ENCODE data around the gene DUSP1.

The DUSP1 gene

DNA sequence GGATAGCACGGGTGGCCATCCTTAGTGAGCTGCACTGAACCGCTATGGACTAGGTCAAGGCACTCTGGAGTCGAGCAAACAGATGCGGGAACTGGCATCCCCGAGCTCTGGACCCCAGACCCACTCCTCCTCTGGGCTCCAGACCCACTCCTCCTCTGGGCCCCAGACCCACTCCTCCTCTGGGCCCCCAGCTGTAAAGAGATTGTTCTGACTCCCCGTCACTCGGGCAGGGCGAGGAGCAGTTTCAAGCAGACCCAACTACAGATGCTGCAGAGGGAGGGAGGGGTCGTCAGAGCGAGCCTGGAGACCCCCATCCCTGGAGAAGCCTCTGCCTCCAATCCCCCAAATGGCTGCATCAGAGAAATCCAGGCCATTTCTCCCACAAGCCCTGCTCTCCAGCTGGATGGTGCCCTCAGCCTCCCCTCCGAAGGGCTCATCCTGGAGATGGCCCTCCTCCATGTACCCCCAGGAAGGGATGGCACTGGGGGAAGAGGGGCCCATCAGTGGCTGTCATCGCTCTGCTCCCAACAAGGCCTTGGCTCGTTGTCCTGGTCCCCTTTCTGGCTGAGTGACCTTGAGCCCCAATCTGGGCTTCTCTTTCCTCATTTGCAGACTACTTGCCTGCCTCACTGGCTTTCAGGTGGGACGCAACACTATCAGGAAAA is 38.7 kb downstream of the DUSP1 start:
- no peak for DNase-seq
- H3K27me3 ChIP-seq (ENCODE audit: insufficient read depth, low read depth, severe bottlenecking), result no peaks in the 10 kb centered on the region
- H3K9me3 ChIP-seq (ENCODE audit: severe bottlenecking), result no peaks in the 10 kb centered on the region
- no peak overlapping the region for H3K4me3 ChIP-seq (ENCODE audit: low read depth, low read length)
- no peaks in the 10 kb centered on the region for H3K36me3 ChIP-seq
- no peak overlapping the region for H3K27ac ChIP-seq
- TF ChIP-seq, protein P1, sequence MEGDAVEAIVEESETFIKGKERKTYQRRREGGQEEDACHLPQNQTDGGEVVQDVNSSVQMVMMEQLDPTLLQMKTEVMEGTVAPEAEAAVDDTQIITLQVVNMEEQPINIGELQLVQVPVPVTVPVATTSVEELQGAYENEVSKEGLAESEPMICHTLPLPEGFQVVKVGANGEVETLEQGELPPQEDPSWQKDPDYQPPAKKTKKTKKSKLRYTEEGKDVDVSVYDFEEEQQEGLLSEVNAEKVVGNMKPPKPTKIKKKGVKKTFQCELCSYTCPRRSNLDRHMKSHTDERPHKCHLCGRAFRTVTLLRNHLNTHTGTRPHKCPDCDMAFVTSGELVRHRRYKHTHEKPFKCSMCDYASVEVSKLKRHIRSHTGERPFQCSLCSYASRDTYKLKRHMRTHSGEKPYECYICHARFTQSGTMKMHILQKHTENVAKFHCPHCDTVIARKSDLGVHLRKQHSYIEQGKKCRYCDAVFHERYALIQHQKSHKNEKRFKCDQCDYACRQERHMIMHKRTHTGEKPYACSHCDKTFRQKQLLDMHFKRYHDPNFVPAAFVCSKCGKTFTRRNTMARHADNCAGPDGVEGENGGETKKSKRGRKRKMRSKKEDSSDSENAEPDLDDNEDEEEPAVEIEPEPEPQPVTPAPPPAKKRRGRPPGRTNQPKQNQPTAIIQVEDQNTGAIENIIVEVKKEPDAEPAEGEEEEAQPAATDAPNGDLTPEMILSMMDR (IDR thresholded peaks at IDR 0.05; ENCODE audit: low read depth, low read length), result no peak

- Histone ChIP-seq H3K27ac (no peak overlapping the region), H3K9me3 (ENCODE audit: severe bottlenecking) (no peaks in the 10 kb centered on the region), H3K4me3 (ENCODE audit: low read depth, low read length) (no peak overlapping the region), H3K36me3 (no peaks in the 10 kb centered on the region), H3K27me3 (ENCODE audit: insufficient read depth, low read depth, severe bottlenecking) (no peaks in the 10 kb centered on the region)
- no peak for DNase-seq
- TF ChIP-seq, protein P1 (IDR thresholded peaks at IDR 0.05; ENCODE audit: low read depth, low read length), result no peak
Measured at GRCh38 chr5:172731680-172732074, 39.3 kb downstream of the DUSP1 start.

DNA sequence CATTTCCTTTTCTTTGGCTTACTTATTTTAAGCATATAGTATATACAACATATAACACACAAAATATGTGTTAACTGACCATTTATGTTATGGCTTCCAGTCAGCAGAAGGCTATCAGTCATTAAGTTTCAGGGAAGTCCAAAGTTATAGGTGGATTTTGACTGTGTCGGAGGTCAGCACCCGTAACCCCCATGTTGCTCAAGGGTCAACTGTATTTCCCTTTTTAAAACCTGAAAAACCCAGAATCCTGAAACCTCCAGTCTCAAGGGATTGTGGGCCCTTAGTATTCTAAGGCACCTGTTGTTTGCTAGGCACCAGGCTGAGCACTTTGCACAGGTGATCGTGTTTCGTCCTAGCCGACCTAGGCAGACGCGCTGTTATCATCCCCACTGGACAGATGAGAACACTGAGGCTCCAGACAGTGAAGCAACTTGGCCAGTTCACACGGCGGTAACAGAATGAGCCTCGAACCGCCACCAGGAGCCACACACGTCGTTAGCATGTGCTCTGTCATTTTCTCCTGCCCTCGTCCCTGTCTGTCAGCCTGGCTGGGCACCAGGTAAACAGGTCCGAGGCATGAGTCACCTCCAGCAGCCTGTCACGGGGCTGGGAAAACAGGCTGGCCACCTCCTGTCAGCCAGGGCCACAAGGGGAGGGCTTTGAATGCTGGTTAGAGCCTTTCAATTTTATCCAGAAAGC is 39.9 kb downstream of the DUSP1 start:
- TF ChIP-seq, protein P1 (IDR thresholded peaks at IDR 0.05; ENCODE audit: low read depth, low read length), result no peak
- no peak for DNase-seq
- H3K27me3 ChIP-seq (ENCODE audit: insufficient read depth, low read depth, severe bottlenecking), result no peaks in the 10 kb centered on the region

GRCh38 chr5:172730222-172730621 is 40.8 kb downstream of the DUSP1 start:
- no peaks in the 10 kb centered on the region for H3K27me3 ChIP-seq (ENCODE audit: insufficient read depth, low read depth, severe bottlenecking)
- H3K36me3 ChIP-seq, result no peaks in the 10 kb centered on the region
- H3K4me3 ChIP-seq (ENCODE audit: low read depth, low read length), result no peak overlapping the region
- TF ChIP-seq, protein P1 (IDR thresholded peaks at IDR 0.05; ENCODE audit: low read depth, low read length), result no peak
- H3K9me3 ChIP-seq (ENCODE audit: severe bottlenecking), result no peaks in the 10 kb centered on the region
- DNase-seq, result no peak
- H3K27ac ChIP-seq, result no peak overlapping the region

More for the DNA sequence above, 39.9 kb downstream of the DUSP1 start:
- Histone ChIP-seq H3K36me3 (no peaks in the 10 kb centered on the region), H3K9me3 (ENCODE audit: severe bottlenecking) (no peaks in the 10 kb centered on the region), H3K27ac (no peak overlapping the region), H3K4me3 (ENCODE audit: low read depth, low read length) (no peak overlapping the region)

- H3K27ac ChIP-seq, result no peak overlapping the region
- TF ChIP-seq, protein P1 (IDR thresholded peaks at IDR 0.05; ENCODE audit: low read depth, low read length), result no peak
- H3K27me3 ChIP-seq (ENCODE audit: insufficient read depth, low read depth, severe bottlenecking), result no peaks in the 10 kb centered on the region
- no peaks in the 10 kb centered on the region for H3K36me3 ChIP-seq
- no peak for DNase-seq
- H3K4me3 ChIP-seq (ENCODE audit: low read depth, low read length), result no peak overlapping the region
- H3K9me3 ChIP-seq (ENCODE audit: severe bottlenecking), result no peaks in the 10 kb centered on the region
Measured at GRCh38 chr5:172729588-172729987, 41.4 kb downstream of the DUSP1 start.

All from WERI-Rb-1 (cell line).